ENCODE data around the gene APOO.

APOO gene

DNA sequence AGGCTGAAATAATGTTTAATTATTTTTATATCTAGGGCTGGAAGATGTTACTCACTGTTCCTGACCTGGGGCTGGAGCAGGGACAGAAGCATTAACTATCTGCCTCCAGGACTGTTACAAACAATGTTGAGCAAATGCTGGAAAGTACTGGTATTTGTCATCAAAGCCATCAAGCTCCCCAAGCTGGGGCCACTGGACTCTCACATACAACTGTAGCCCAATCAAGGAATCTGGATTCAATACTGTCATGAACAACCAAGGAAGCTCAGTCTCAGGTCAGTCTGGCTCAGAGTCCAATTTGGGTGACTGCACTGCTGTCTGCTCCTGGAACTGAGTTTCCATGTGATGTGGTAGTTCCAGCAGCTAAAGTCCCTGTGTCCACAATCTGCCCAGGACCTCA is 50.4 kb downstream of the APOO start:
- no peak for DNase-seq

DNA sequence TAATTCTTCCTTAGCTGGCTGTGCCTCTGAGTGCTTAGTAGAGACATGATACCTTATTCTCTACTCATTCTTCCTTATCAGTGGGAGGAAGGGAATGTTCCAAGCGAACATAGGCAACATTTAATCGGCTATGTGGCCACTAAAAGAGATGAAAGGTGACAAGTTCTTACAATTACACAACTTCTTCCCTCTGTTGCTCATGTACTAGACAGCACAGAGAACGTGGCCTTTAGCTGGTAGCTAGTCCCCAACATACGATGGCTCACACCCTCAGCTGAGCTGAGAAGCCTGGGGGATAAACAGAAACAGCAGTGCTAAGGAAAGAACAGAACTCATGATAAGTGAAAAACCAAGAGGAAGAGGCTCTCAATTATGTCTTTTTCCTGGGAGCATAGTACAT is 52.2 kb downstream of the APOO start:
- DNase-seq: no peak

DNA sequence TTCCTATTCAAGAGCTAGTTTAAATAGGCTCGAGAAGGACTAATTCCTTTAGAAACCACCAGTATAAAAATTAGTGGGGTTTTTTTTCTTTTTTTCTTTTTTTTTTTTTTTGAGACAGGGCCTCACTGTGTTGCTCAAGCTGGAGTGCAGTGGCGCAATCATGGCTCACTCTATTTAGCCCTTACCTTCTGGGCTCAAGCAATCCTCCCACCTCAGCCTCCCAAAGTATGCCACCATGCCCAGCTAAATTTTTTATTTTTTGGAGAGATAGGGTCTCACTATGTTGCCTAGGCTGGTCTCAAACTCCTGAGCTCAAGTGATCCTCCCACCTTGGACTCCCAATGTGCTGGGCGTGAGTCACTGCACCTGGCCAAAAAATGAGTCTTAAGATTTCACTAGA is 52.8 kb downstream of the APOO start:
- no peak for DNase-seq

DNA sequence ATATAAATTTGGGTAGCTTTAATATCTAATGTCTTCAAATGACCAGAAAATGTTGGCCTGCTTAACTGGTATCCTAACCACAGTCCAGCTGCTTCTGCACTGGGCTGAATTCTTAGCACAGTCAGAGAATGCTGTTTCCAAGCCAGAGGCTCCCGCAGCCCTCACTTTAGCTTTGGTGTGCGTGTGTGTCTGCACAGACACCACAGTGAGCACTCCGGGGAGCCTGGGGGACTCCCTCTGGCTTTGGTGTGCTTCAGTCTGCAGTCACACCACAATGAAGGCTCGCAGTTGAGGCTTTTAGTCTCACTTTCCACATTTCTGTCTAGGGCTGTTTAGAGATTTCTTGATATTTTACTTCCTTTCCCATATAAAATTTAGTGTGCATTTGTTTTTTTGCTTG is 53.6 kb downstream of the APOO start:
- DNase-seq: no peak

DNA sequence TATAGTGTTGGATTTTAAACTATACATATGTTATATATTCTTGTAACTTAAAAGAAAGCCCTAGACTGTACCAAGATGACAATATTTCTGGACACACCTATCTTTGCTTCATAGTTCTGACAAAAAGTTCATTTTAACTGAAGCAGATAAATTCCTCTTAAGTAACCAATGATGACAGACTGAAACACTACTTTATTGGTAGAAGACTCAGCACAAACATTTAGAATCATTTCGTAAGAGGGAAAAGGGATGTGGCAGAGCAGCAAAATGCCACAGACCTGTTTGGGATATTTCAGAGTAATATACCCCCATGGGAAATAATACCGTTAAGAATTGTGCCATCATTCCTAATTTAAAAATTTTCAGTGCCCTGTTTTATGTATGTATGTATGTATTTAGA is 56.2 kb downstream of the APOO start:
- DNase-seq: no peak

DNA sequence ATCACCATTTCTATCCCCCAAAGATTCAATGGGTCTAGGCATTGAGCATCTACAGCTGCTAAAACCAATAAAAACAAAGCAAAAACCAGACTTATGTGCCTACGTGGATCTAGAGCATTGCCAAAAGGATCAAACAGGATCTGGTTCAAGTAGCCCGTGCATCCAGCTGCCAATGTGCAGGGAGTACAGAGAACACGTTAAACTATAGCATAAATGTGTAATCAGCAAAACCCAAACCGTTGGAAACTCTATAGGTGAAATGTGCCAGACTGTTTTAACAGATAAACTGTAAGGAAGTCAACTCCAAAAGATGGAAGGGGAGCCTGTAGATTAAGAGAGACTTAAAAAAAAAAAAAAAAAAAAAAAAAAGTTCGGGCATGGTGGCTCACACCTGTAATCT is 58.5 kb downstream of the APOO start:
- no peak for DNase-seq

DNA sequence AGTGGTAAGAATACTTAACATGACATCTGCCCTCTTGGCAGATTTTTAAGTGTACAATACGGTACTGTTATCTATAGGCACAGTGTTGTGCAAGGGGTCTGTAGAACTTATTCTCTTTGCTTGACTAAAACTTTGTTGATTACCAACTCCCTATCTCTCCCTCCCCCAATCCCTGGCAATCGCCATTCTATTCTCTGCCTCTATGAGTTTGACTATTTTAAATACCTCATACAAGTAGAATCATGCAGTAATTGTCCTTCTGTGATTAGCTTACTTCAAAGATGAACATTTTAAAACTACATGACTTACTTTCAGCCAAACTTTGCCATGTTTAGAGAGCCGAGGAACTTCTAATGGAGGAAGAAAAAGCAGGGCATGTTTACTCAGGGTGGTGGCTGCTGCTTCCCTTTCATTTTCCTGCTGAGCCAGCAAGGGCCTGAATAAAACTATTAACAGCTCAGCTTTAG is 62.4 kb downstream of the APOO start:
- DNase-seq: no peak

DNA sequence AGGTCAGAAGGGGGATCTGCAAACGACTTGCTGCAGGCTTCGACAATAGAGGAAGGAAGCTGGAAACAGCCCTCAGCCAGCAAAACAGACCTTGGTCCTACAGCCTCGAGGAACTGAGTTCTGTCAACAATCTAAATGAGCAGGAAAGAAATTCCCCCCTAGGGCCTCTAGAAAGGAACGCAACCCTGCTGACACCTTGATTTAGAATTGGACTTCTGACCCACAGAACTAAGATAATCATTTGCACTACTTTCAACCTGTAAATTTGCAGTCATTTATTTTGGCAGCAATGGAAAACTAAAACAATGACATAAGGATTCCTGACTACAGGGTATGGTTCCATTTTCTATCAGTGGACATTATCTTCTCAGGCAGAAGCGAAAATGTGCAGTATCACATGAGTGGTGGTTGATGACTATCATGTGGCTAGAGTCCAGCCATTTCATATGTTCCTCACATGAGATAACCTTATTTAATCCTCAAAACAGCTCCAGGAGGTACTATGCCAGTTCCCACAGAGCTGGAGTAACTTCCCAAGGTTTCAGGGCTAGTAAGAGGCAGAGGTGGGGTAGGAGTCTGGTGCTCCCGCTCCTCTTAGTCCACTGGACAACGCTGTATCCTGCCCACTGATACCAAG is 63.1 kb downstream of the APOO start:
- no peak for DNase-seq

DNA sequence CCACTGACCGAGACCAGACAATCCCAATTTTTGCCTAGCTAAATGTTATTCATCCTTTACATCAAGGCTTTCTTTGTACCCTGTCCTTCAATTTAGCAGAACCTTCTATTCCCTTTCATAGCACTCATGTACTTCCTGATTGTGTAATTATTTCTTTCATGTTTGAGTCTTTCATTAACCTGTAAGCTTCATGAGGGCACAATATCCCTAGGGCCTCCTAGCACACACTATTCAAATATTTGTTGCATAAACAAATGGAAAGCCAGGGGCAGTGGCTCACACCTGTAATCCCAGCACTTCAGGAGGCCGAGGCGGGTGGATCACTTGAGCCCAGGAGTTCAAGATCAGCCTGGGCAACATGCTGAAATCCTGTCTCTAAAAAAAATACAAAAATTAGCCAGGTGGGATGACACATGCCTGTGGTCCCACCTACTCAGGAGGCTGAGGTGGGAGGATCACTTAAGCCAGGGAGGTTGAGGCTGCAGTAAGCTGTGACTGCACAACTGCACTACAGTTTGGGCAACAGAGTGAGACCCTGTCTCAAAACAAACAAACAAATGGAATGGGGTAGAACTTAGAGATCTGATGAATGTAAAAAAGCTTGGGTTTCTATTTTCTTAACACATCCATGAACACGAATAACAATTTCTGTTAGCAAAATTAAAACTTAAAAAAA is 65.8 kb downstream of the APOO start:
- no peak for DNase-seq

DNA sequence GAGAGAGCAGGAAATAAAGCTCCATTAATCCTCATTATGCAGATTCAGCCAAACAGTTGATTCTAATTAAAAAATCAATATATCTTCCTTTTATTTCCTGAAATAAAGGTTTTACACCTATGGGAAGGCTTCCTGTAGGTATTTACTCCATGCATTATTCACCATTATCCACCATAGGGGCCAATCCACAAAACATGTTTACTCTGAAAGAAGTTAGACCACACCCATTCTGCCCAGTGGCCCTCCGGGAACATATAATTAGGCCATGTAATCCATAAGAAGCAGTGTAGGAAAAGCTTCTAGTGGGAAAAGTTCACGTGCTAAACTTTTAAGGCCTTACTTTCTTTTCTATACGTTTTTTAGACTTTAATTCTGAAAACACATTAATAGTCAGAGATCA is 67.1 kb downstream of the APOO start:
- no peak for DNase-seq

DNA sequence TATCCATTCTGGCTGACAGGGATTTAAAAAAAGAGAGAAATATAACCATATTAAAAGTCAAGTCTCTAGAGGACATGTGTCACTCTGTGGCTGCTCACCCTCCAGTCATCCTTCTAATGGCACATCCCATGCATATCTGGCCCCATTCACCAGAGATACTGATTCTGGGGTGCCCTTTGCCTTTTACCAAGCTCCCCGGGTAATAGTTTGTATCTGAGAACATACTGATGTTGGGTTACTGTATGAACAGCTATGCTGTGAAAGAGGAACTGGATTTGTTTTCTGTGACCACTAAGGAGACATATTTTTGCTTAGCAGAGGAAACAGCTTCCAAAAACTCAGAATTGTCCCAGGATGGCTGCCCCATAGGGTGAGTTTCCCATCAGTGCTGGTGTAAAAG is 68.8 kb downstream of the APOO start:
- no peak for DNase-seq

DNA sequence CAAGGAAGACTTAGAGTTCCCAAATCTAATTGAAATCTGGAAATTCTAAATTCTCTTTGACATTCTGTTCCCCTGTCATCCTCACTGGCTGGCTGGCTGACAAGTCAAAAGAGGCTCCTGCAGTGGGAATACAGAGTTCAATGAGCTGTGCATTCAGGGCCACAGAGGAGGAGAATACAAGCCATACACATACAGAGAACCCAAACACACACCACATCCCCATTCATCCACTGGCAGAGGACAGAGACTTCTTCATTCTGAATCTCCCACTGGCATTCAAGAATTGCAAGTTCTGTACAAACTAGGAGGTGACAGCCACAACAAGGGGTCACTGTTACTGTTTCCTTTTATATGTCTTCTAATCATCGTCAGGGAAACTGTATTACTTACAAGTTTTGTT is 75.0 kb downstream of the APOO start:
- DNase-seq: no peak

DNA sequence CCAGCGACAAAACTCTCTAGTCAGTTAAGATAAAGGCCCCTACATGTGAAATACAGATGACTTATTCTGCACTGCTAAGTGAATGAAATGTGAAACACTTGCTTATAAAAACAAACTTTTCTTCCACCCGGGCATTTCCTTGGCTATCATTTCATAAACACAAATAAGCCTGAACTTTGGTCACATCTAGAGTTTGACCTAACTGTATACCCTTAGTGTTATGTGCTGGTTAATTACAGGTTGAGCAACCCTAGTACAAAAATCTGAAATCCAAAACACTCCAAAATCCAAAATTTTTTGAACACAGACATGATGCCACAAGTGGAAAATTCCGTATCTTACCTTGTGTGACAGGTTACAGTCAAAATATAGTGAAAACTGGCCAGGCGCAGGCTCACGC is 78.9 kb downstream of the APOO start:
- DNase-seq: no peak

DNA sequence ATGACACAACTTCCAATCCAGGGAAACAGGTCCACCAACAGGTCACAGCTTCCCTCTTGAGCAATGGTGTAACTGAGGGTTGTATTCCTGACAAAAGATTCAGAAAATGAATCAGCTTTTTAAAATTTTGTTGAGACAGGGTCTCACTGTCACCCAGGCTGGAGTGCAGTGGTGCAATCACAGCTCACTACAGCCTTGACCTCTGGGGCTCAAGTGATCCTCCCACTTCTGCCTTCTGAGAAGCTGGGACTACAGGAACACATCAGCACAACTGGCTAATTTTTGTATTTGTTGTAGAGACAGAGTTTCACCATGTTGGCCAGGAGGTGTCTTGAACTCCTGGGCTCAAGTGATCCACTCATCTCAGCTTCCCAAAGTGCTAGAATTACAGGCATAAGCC is 81.1 kb downstream of the APOO start:
- DNase-seq: no peak

DNA sequence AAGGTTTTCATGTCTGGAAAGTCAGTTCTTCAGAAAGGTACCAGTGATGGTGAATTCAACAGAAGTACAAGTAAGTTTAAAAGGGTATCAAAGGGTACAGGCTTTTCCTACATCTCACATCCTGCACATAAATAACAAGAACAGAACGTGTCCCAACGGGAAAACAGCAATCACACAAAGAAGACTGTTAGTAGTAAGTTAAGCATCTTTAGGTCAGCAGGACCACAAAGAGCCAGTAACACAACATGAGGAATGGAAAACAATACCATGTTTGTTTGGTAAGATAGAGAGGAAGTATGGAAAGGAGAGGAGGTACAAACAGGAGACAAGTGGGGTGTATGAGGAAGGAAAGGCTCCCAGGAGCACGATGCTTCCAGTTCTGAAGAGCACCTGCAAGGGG is 81.5 kb downstream of the APOO start:
- no peak for DNase-seq

DNA sequence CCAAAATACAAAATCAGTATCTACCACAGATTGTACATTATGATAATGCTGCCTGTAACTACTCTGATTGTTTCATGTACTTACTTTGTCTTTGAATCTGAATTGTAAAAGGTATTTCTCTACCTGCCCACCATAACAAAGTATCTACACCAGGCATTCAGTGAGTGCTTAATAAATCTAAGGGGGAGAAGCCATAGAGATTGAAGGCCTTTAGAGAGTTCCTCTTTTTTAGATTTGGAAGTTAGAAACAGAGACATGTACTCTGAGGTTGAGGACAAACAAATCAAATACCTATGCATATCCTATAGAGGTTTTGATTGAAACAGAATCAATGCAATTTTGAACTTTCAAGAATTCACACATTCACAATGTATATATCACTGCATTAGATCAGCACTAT is 82.1 kb downstream of the APOO start:
- no peak for DNase-seq

DNA sequence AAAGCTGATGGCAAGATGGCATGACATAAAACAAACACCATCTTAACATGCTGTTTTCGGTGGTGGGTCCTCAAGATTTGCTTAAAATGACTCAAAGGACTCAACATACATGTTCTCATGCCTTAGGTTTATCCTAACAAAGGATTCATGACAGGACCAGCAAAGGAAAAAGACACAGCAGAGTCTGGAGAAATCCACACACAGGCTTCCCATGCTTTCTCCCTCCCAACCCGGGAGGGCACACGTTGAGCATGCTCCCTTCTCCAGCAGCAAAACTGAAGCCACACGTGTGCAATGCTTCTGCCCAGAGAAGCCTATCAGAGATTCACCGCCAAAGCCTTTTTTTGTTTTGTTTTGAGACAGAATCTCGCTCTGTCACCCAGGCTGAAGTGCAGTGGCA is 84.9 kb downstream of the APOO start:
- no peak for DNase-seq

DNA sequence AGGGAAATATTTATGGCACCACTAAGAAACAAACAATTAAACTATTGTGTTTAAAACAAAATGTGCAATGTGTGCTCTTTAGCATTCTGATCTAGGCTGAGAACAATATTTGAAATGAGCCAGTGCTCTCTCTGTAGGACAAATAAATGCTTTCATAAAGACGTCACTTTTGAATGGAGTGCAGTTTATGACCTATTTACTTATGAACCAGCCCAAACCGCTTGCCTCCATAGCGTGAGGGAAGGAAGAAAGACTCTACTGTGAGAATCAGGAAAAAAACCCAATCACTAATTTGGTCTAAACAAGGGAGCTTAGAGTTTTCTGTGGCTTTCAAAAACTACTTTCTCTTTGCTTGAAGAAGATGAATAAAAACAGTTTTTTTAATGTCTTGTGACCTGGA is 85.3 kb downstream of the APOO start:
- DNase-seq: no peak

DNA sequence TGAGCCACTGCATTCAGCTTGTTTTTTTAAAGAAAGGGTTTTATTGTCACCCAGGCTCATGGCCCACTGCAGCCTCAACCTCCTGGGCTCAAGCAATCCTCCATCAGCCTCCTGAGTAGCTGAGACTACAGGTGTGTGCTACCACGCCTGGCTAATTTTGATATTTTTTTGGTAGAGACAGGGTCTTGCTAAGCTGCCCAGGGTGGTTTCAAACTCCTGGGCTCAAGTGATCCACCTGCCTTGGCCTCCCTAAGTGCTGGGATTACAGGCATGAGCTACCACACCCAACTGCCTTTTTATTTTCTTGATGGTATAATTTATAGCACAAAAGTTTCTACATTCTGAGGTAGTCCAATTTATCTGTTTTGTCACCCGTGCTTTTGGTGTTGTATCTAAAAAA is 85.9 kb downstream of the APOO start:
- no peak for DNase-seq

DNA sequence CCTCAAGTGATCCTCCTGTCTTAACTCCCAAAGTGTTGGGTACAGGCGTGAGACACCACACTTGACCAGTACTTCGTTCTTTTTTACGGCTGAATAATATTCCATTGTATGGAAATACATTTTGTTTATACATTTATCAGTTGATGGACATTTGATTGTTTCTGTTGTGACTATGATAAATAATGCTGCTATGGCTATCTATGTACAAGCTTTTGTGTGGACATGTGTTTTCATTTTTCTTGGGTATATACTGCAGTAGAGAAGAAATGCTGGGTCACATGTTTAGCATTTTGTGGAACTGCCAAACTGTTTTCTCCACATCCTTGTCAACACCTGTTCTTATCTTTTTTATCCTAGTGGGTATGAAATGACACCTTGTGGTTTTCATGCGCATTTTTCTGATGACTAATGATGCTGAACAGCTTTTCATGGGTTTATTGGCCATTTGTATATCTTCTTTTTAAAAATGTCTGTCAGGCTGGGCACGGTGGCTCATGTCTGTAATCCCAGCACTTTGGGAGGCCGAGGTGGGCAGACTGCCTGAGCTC is 87.4 kb downstream of the APOO start:
- DNase-seq: no peak

DNA sequence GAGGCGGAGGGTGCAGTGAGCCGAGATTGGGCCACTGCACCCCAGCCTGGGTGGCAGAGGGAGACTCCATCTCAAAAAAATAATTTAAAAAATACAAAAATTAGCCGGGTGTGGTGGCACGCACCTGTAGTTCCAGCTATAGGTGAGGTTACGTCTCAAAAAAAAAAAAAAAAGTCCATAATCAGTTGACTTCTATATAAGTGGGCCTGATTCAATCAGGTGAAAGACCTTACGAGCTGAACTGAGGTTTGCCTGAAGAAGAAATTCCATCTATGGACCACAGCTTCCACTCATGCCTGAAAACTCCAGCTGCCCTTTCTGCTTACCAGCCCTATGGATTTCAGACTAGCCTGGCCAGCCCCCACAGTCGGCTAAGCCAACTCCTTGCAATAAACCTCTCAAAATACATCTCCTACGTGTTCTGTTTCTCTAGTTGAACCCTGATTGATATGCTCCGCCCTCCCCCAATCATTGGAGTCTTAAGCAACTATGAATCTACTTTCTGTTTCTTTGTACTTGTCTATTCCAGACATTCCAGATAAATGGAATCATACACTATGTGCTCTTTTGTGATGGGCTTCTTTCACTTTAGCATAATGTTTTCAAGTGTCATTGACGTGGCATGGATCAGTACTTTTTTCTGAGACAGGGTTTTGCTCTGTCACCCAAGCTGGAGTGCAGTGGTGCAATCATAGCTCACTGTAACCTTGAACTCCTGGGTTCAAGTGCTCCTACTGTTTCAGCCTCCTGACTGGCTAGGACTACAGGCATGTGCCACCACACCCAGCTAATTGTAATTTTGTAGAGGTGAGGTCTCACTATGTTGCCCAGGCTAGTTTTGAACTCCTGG is 88.1 kb downstream of the APOO start:
- no peak for DNase-seq

DNA sequence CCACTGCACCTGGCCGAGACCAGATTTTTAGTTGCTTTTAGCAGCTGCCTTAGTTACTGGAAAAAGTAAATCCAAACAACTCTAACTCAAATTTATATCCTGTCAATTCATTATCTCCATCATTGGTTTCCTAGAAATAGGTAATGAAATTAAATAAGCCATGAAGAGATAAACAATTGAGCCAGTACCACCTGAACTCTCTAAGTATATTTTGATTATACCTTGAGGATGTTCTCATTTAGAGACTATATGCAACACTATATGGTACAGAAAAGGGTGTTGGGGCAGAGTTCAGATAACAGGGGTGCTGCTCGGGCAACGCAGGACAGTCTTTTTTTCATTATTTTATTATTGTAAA is 89.8 kb downstream of the APOO start:
- DNase-seq: no peak

DNA sequence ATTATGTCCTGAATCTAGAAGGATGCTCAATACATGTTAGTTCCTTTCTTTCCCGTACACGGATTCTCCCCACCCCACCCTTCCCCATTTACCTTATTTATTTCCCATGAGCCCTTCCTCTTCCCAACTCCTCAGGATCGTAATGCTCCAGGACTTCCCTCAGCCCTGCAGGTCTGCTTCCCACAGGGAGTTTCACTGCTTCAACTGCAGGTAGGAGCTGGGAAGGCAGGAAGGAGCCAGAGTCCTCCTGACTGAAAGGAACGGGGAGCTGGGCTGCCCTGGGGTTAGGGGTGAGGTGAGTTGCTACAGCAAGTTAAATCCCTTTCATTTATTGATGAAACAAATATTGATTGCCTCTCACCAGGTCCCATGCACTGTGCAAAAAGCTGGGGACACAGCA is 91.6 kb downstream of the APOO start:
- DNase-seq: no peak

DNA sequence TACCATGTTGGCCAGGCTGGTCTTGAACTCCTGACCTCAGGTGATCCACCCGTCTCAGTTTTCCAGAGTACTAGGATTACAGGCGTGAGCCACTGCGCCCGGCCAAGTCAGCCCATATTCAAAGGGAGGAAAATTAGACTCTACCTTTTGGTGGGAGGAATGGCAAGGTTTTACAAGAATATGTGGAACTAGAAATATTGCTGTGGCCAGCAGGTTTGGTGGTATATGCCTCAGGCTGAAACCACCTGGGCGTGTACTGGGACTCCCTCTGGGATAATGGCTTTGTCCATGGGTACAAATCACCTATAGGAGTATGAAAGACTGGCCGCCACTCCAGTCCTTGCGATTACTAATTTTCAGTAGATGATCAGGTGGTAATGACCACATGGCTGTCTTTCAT is 92.4 kb downstream of the APOO start:
- DNase-seq: no peak
